HepG2 (cell line): ENCODE measurements around the gene TAMALIN. TPM values are rescaled to one million over a fixed set of nuclear protein-coding genes. Genes with fewer than 3 reads are reported as not detected.

ENCODE experiments used
- ATAC-seq: fragments of 200-7000 bp; cut with Tn5 transposase; 3 replicates; pipeline ENCODE4 v1.9.1; 2020; ENCODE audit warnings: mild to moderate bottlenecking, moderate library complexity
- BruUV-seq: library from RNA; stranded (reverse); fragments of 400-500 nt; replicated peaks from 2 replicates; lab custom pipeline; 2021; lab: Mats Ljungman, UMichigan
- CTCF ChIA-PET: fragments of 300-600 bp; formaldehyde crosslinking; extraction: SDS; loops from one replicate; lab custom pipeline; 2021; ENCODE audit warnings: low total read pairs, inconsistent platforms, low intra/inter-chr PET ratio; lab: Yijun Ruan, JAX
- POLR2A ChIA-PET: fragments of 350-600 bp; sonication (Branson Sonifier 250); formaldehyde crosslinking; loops from one replicate; lab custom pipeline; 2020; ENCODE audit warnings: antibody characterized with exemption, inconsistent platforms; lab: Yijun Ruan, JAX
- DNase-seq: peaks from one replicate; pipeline ENCODE4 v3.0.0-alpha.2; 2015; ENCODE audit warnings: low spot score
- FAIRE-seq: peaks from 3 replicates; lab custom pipeline; 2011; peaks lifted over from hg19 to GRCh38; lab: Jason Lieb, UNC
- H2AFZ ChIP-seq: one replicate; pipeline ENCODE4 v1.6.1; 2011; ENCODE audit warnings: low read length, inconsistent platforms
- H3K27ac ChIP-seq: fragments of 300-600 bp; 3 replicates; pipeline ENCODE4 v1.8.0; 2011; ENCODE audit warnings: mixed run types, mild to moderate bottlenecking, mixed read lengths, low read length, inconsistent platforms; ENCODE audit not compliant: insufficient read depth; ENCODE audit errors: extremely low read length
- H3K27me3 ChIP-seq, 2 experiments: fragments of 200-600 bp in 1 of 2; 2 replicates in 1 of 2; 3 replicates in 1 of 2; pipeline versions ENCODE4 v1.6.0 to v1.8.0; 2011; ENCODE audit warnings: low read length in 2 of 2, mild to moderate bottlenecking in 2 of 2, moderate library complexity in 2 of 2, inconsistent platforms in 1 of 2; ENCODE audit not compliant: insufficient read depth in 2 of 2, control insufficient read depth in 1 of 2
- H3K36me3 ChIP-seq, 2 experiments: fragments of 200-600 bp in 1 of 2; replicated peaks in 1 of 2; 2 replicates in 1 of 2; 3 replicates in 1 of 2; pipeline versions ENCODE4 v1.5.1 to v1.8.0; 2011; ENCODE audit warnings: low read length in 2 of 2, inconsistent platforms in 1 of 2; ENCODE audit not compliant: insufficient read depth in 2 of 2, control insufficient read depth in 1 of 2
- H3K4me1 ChIP-seq: 2 replicates; pipeline ENCODE4 v1.5.1; 2012; ENCODE audit warnings: low read length, inconsistent platforms; ENCODE audit not compliant: insufficient read depth
- H3K4me2 ChIP-seq: 2 replicates; pipeline ENCODE4 v1.6.0; 2011; ENCODE audit warnings: low read depth, low read length, inconsistent platforms
- H3K4me3 ChIP-seq, 3 experiments: fragments of 200-600 bp in 1 of 3; sonication (generic), shearing (Covaris generic) in 1 of 3; replicated peaks in 1 of 3; 2 replicates each; pipeline ENCODE4 v1.5.1; 2011 to 2016; ENCODE audit warnings: low read length in 3 of 3, inconsistent platforms in 2 of 3, low read depth in 2 of 3, mild to moderate bottlenecking in 2 of 3, control low read depth in 1 of 3, mixed read lengths in 1 of 3; ENCODE audit not compliant: insufficient read depth in 1 of 3
- H3K79me2 ChIP-seq: one replicate; pipeline ENCODE4 v1.6.1; 2011; ENCODE audit warnings: low read length, inconsistent platforms; ENCODE audit not compliant: insufficient read depth
- H3K9ac ChIP-seq: 2 replicates; pipeline ENCODE4 v1.6.0; 2011; ENCODE audit warnings: mild to moderate bottlenecking, low read depth, low read length, inconsistent platforms; ENCODE audit not compliant: insufficient read depth
- H3K9me3 ChIP-seq: 2 replicates; pipeline ENCODE4 v1.5.1; 2012; ENCODE audit warnings: mild to moderate bottlenecking, low read length
- H4K20me1 ChIP-seq: 2 replicates; pipeline ENCODE4 v1.6.0; 2011; ENCODE audit warnings: inconsistent platforms, mild to moderate bottlenecking, low read length, moderate library complexity; ENCODE audit not compliant: insufficient read depth
- AGO1 ChIP-seq: fragments of 200-400 bp; formaldehyde crosslinking; IDR thresholded peaks from 2 replicates; pipeline ENCODE4 v1.6.1; 2017; ENCODE audit warnings: mild to moderate bottlenecking, low read depth, low read length, moderate library complexity; ENCODE audit not compliant: poor library complexity, severe bottlenecking
- AGO2 ChIP-seq: fragments of 200-400 bp; formaldehyde crosslinking; optimal IDR thresholded peaks from 2 replicates; pipeline ENCODE3; 2017; ENCODE audit warnings: mild to moderate bottlenecking, low read depth, low read length, moderate library complexity
- BCL3 ChIP-seq: sonication (generic); formaldehyde crosslinking; IDR thresholded peaks from 2 replicates; pipeline ENCODE4 v1.5.1; 2020; ENCODE audit warnings: mild to moderate bottlenecking, missing genetic modification reagents, moderate library complexity
- WGBS: methylation state at CpG from one replicate; pipeline ENCODE4 v1.1.6; 2017; ENCODE audit warnings: low lambda C conversion rate; 5-methylcytosine and 5-hydroxymethylcytosine counted together
- in situ Hi-C: cut with HindIII; loops from 2 replicates; pipeline ENCODE4 v1.10.0; 2017; ENCODE audit warnings: low pct_unique_long_range_greater_than_20kb; ENCODE audit not compliant: extremely low pct_ligation_motif_present
- intact Hi-C: fragments of 100-400 bp; cut with micrococcal nuclease; formaldehyde crosslinking; loops from one replicate; pipeline ENCODE4 v1.10.0; 2022; ENCODE audit not compliant: unreplicated experiment
- polyA plus RNA-seq, 8 experiments: library from polyadenylated mRNA; depleted of rRNA in 3 of 8; stranded (reverse) in 7 of 8; unstranded in 1 of 8; fragments of >200 nt; fragmentation: Illumina TruSeq in 4 of 8; extraction: Trizol in 4 of 8; gene quantifications; 2 replicates each; pipeline versions ENCODE4 v1.2.1 to v1.2.3, GENCODE V29; 2011 to 2016; ENCODE audit warnings: low read depth in 4 of 8, missing spikeins in 1 of 8, mixed read lengths in 1 of 8; ENCODE audit not compliant: insufficient read depth in 1 of 8
- total RNA-seq, 5 experiments: library from RNA; depleted of rRNA; stranded (reverse); fragments of >200 nt; fragmentation: Illumina TruSeq; extraction: Trizol; gene quantifications; 2 replicates each; pipeline ENCODE4 v1.2.3, GENCODE V29; 2016; ENCODE audit warnings: low read depth in 1 of 5

The TAMALIN gene
- total and polyA plus RNA-seq, 2 of the 13 experiments (the other 11 are each of a cell fraction or from before 2014, with no cell fraction given) = 2.9 to 10.9 TPM

- CTCF ChIA-PET = no interaction called here
- peaks cover 21% of the 10 kb centered on the region for H3K79me2 ChIP-seq
- no peak overlapping the region for H3K9ac ChIP-seq
- POLR2A ChIA-PET = no interaction called here
- peaks cover 7% of the 10 kb centered on the region; the same call in 1 of the 2 replicates for H4K20me1 ChIP-seq
- H3K4me3 ChIP-seq = no peak overlapping the region
- no peak overlapping the region for H3K4me2 ChIP-seq
- TF ChIP-seq AGO1 (peak; percentile 98), AGO2 (peak; percentile 42), BCL3 (CRISPR knock-in tag) (no peak)
- TF ChIP-seq, all 625 proteins: peak for 2
- Histone ChIP-seq H3K4me1 (peaks cover 28% of the 10 kb centered on the region), H2AFZ (no peak overlapping the region), H3K27me3 (no peaks in the 10 kb centered on the region), H3K27ac (no peak overlapping the region), H3K9me3 (no peaks in the 10 kb centered on the region), H3K36me3 (peaks cover 9 to 39% of the 10 kb centered on the region in 2 experiments)
- no TSS peak for BruUV-seq
- WGBS = 96% methylated on average over 25 of the region's 27 CpGs
- ATAC-seq (no peak), DNase-seq (no peak), FAIRE-seq (no peak)
- in situ Hi-C loops = no loop called here
- intact Hi-C loops = no loop called here
Observed at GRCh38 chr12:52055731-52056711, 49.3 kb downstream of the TAMALIN start.
